ENCODE results near the gene SEMA4C.

GRCh38 chr2:96825057-96825456 is 44.8 kb downstream of the SEMA4C start:
- TF ChIP-seq CTCF (IDR thresholded peaks at IDR 0.05) (no peak), POLR2A (IDR thresholded peaks at IDR 0.05) (no peak)

All from heart left ventricle (tissue), 13 donors.